Measurements from ENCODE around the gene SDK1.

SDK1 gene

DNA sequence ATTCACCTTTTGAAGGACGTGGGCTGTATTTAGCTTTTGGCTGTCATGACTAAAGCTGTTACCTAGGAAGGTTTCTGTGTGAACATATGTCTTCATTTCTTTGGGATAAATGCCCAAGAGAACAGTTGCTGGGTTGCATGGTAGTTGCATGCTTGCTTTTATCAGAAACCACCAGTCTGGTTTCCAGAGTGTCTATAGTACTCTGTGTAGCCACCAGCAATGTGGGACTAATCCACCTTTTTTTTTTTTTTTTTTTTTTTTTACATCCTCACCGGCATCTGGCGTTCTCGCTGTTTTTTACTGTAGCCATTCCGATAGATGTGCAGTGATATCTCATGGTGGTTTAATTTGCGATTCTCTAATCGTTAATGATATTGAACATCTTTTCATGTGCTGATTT is 297.8 kb downstream of the SDK1 start:
- in situ Hi-C loops (cut with HindIII; ENCODE audit: low sequenced_read_pairs), result no loop called here
- no peak overlapping the region for H3K4me3 ChIP-seq (ENCODE audit: low read depth, low read length)
- TF ChIP-seq, protein P1, sequence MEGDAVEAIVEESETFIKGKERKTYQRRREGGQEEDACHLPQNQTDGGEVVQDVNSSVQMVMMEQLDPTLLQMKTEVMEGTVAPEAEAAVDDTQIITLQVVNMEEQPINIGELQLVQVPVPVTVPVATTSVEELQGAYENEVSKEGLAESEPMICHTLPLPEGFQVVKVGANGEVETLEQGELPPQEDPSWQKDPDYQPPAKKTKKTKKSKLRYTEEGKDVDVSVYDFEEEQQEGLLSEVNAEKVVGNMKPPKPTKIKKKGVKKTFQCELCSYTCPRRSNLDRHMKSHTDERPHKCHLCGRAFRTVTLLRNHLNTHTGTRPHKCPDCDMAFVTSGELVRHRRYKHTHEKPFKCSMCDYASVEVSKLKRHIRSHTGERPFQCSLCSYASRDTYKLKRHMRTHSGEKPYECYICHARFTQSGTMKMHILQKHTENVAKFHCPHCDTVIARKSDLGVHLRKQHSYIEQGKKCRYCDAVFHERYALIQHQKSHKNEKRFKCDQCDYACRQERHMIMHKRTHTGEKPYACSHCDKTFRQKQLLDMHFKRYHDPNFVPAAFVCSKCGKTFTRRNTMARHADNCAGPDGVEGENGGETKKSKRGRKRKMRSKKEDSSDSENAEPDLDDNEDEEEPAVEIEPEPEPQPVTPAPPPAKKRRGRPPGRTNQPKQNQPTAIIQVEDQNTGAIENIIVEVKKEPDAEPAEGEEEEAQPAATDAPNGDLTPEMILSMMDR (IDR thresholded peaks at IDR 0.05; ENCODE audit: low read depth, low read length, missing control alignments), result no peak
- DNase-seq (ENCODE audit: low read depth), result no peak

DNA sequence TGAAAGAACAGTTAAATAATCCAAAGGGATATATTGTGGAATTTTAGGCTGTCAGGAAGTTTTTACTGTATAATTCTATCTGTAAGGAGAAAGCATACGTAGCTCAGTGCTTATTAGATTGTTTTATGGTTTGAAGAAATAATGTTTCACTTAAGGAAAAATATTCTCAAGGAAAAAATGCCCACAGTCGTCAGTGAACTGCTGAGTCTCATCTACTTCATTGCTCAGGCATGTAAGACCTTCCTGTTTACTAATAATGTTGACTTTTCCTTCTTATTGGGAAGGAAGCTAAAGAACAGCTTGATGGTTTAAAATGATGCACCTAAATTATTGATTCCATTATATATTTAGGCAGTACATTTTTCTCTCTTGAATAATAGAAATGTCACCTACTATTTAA is 304.2 kb downstream of the SDK1 start:
- H3K4me3 ChIP-seq (ENCODE audit: low read depth, low read length), result no peak overlapping the region
- no peak for DNase-seq (ENCODE audit: low read depth)

DNA sequence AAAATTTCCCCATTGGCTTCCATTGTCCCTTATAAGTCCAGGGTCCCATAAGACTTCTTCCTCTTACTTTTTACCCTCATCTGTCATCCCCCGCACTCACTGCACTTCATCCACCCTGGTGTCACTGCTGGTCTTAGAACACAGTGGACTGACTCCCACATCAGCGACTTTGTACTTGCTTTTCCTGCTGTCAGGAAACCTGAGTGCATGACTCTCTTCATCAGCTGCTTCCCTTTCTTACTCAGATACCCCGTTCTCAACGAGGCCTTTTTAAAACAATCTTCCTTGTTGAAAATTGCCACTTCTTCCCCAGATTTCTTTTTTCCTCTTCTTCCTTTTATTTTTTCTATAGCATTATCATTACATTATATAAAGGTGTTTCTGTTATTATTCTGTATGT is 305.4 kb downstream of the SDK1 start:
- in situ Hi-C loops (cut with HindIII; ENCODE audit: low sequenced_read_pairs), result no loop called here
- TF ChIP-seq, protein P1 (IDR thresholded peaks at IDR 0.05; ENCODE audit: low read depth, low read length, missing control alignments), result no peak
- DNase-seq (ENCODE audit: low read depth), result no peak
- H3K4me3 ChIP-seq (ENCODE audit: low read depth, low read length), result no peak overlapping the region

More for the DNA sequence above, 304.2 kb downstream of the SDK1 start:
- TF ChIP-seq, protein P1 (IDR thresholded peaks at IDR 0.05; ENCODE audit: low read depth, low read length, missing control alignments), result no peak
- in situ Hi-C loops (cut with HindIII; ENCODE audit: low sequenced_read_pairs), result no loop called here

DNA sequence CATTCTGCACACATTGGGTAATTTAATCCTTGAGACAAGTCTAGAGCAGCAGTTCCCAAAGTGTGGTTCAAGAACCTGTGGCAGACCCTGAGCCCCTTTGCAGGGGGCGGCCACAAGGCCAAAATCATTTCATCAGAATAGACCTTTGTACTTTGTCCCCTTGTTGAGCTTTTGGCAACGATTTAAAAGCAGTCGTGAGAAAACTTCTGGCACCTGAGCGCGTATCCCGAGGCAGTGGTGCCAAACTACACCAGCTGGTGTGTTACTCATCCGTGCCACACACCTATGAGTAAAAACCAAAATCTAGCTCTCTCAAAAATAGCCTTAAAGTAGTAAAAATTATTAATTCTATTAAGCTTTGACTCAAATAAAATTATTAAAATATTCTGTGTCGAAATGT is 306.8 kb downstream of the SDK1 start:
- TF ChIP-seq, protein P1 (IDR thresholded peaks at IDR 0.05; ENCODE audit: low read depth, low read length, missing control alignments), result no peak
- no peak for DNase-seq (ENCODE audit: low read depth)
- in situ Hi-C loops (cut with HindIII; ENCODE audit: low sequenced_read_pairs), result no loop called here
- H3K4me3 ChIP-seq (ENCODE audit: low read depth, low read length), result no peak overlapping the region

DNA sequence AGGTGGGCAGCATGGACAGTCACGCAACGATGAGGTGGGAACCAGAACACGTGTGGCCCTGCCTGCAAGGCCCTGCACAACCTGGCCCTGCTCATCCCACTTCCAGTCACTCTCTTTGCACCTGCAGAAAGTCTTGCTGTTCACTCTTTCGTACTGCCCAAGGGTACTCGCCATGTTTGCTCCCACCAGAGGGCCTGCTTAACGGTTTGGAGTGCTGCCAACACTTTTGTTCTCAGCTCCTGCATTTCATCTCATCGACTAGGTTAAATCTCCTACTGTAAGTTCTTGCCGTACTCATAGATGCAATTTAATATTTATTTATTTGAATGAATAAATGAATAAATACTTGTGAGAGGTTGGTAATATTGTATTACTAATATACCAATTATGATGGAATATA is 315.3 kb downstream of the SDK1 start:
- TF ChIP-seq, protein P1 (IDR thresholded peaks at IDR 0.05; ENCODE audit: low read depth, low read length, missing control alignments), result no peak
- in situ Hi-C loops (cut with HindIII; ENCODE audit: low sequenced_read_pairs), result no loop called here
- no peak for DNase-seq (ENCODE audit: low read depth)
- H3K4me3 ChIP-seq (ENCODE audit: low read depth, low read length), result no peak overlapping the region

DNA sequence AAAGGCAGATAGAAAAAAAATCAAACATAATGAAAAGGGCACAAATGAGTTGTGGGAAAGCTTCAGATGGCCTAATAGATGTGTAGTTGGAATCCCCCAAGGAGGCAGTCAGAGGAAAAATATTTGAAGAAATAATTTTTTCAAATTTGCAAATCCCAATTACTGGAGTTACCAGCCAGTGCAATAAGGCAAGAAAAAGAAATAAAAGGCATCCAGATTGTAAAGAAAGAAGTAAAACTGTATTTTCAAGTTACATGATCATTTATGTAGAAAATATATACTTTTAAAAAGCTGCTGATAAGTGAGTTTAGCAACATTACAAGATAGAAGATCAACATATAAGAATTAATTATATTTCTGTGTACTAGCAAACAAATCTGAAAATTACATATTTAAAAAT is 329.0 kb downstream of the SDK1 start:
- in situ Hi-C loops (cut with HindIII; ENCODE audit: low sequenced_read_pairs), result no loop called here
- no peak overlapping the region for H3K4me3 ChIP-seq (ENCODE audit: low read depth, low read length)
- TF ChIP-seq, protein P1 (IDR thresholded peaks at IDR 0.05; ENCODE audit: low read depth, low read length, missing control alignments), result no peak
- DNase-seq (ENCODE audit: low read depth), result no peak

DNA sequence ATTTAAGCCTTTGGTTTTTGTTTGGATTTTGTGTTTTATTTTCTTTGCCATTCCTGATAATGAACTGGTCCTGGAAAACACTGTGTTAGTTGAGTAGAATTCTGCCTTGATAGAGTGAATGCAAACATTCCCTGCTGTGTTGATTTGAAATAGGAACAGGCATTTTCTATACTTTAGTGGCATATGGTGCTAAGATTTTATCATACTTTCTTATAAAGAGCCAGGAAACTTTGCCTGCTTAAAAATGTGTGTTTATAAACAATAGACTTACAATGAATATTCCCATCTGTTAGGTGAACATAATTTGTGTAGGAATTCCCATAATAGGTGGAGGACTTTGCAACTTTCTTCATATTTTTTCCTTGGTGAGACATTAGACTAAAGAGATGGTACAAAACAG is 333.3 kb downstream of the SDK1 start:
- DNase-seq (ENCODE audit: low read depth), result no peak
- H3K4me3 ChIP-seq (ENCODE audit: low read depth, low read length), result no peak overlapping the region
- TF ChIP-seq, protein P1 (IDR thresholded peaks at IDR 0.05; ENCODE audit: low read depth, low read length, missing control alignments), result no peak
- in situ Hi-C loops (cut with HindIII; ENCODE audit: low sequenced_read_pairs), result no loop called here

Measured in astrocyte of the cerebellum (primary cell).